Activated naive CD4-positive, alpha-beta T cell treated with anti-CD3 and anti-CD28 coated beads for 36 hours (primary cell): ENCODE data around the gene LRRIQ1. TPM values are rescaled to one million over a fixed set of nuclear protein-coding genes. Genes with fewer than 3 reads are reported as not detected.

ENCODE experiments used
- CTCF ChIA-PET: fragments of 350-600 bp; sonication (Branson Sonifier 250); formaldehyde crosslinking; loops from one replicate; lab custom pipeline; 2021; ENCODE audit warnings: antibody characterized with exemption; lab: Charles Lee
- DNase-seq: peaks from one replicate; pipeline ENCODE4 v3.0.0-alpha.2; 2020
- H3K27ac Mint-ChIP-seq: one replicate; pipeline ENCODE4 v1.8.0; 2021; ENCODE audit warnings: mild to moderate bottlenecking, mixed read lengths
- H3K27me3 Mint-ChIP-seq: one replicate; pipeline ENCODE4 v1.8.0; 2021; ENCODE audit warnings: low read depth, mixed read lengths
- H3K36me3 Mint-ChIP-seq: one replicate; pipeline ENCODE4 v1.8.0; 2021; ENCODE audit warnings: low read depth, mixed read lengths
- H3K4me1 Mint-ChIP-seq: one replicate; pipeline ENCODE4 v1.8.0; 2021; ENCODE audit warnings: low read depth, mixed read lengths
- H3K4me3 Mint-ChIP-seq: one replicate; pipeline ENCODE4 v1.8.0; 2021; ENCODE audit warnings: mild to moderate bottlenecking, moderate library complexity, mixed read lengths
- H3K9me3 Mint-ChIP-seq: one replicate; pipeline ENCODE4 v1.8.0; 2021; ENCODE audit warnings: mixed read lengths
- intact Hi-C: fragments of 100-400 bp; cut with micrococcal nuclease; formaldehyde crosslinking; loops from one replicate; pipeline ENCODE4 v1.15.1; 2023
- total RNA-seq, 2 experiments: library from RNA; stranded (reverse); gene quantifications; one replicate each; pipeline ENCODE4 v1.2.3, GENCODE V29; 2021

The LRRIQ1 gene
- total RNA-seq, 2 experiments from 2014 or later, result not detected

DNA sequence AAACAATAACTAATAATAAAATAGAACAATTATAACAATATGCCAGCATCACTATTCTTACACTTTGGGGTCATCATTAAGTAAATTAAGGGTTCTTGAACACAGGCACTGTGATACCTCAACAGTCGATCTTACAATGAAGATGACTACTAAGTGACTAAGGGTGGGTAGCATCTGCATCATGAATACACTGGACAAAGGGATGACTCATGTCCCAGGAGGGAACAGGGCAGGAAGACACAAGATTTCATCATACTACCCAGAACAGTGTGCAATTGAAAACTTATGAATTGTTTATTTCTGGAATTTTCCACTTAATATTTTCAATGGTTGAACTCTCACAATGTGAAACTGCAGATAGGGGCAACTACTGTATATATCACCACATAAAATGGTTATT lies 19.7 kb upstream of the LRRIQ1 start:
- no peak overlapping the region for H3K27ac Mint-ChIP-seq
- no peaks in the 10 kb centered on the region for H3K4me1 Mint-ChIP-seq
- intact Hi-C loops, result no loop called here
- no peak for DNase-seq
- CTCF ChIA-PET, result interaction anchor here (0.6 kb wide), 1 partner anchor 144 kb away, joined by 7 read pairs; no protein-coding TSS in a partner anchor
- H3K4me3 Mint-ChIP-seq, result no peak overlapping the region
- no peaks in the 10 kb centered on the region for H3K36me3 Mint-ChIP-seq
- H3K27me3 Mint-ChIP-seq, result peaks cover 2% of the 10 kb centered on the region
- no peaks in the 10 kb centered on the region for H3K9me3 Mint-ChIP-seq

GRCh38 chr12:85017133-85017532 lies 19.0 kb upstream of the LRRIQ1 start:
- Mint-ChIP-seq H3K27me3 (peaks cover 2% of the 10 kb centered on the region), H3K4me3 (no peak overlapping the region), H3K4me1 (no peaks in the 10 kb centered on the region), H3K9me3 (no peaks in the 10 kb centered on the region), H3K27ac (no peak overlapping the region), H3K36me3 (no peaks in the 10 kb centered on the region)
- CTCF ChIA-PET, result interaction anchor here (0.6 kb wide), 1 partner anchor 145 kb away, joined by 7 read pairs; no protein-coding TSS in a partner anchor
- no peak for DNase-seq
- intact Hi-C loops, result no loop called here

GRCh38 chr12:85017618-85018017 lies 18.5 kb upstream of the LRRIQ1 start:
- Mint-ChIP-seq H3K4me3 (no peak overlapping the region), H3K4me1 (no peaks in the 10 kb centered on the region), H3K27ac (no peak overlapping the region), H3K9me3 (no peaks in the 10 kb centered on the region), H3K36me3 (no peaks in the 10 kb centered on the region), H3K27me3 (peaks cover 2% of the 10 kb centered on the region)
- intact Hi-C loops, result no loop called here
- CTCF ChIA-PET, result no interaction called here
- DNase-seq, result no peak

GRCh38 chr12:85018098-85018497 lies 18.1 kb upstream of the LRRIQ1 start:
- Mint-ChIP-seq H3K9me3 (no peaks in the 10 kb centered on the region), H3K27ac (no peak overlapping the region), H3K4me1 (no peaks in the 10 kb centered on the region), H3K4me3 (no peak overlapping the region), H3K36me3 (no peaks in the 10 kb centered on the region), H3K27me3 (peaks cover 2% of the 10 kb centered on the region)
- DNase-seq, result no peak
- intact Hi-C loops, result no loop called here
- CTCF ChIA-PET, result no interaction called here

DNA sequence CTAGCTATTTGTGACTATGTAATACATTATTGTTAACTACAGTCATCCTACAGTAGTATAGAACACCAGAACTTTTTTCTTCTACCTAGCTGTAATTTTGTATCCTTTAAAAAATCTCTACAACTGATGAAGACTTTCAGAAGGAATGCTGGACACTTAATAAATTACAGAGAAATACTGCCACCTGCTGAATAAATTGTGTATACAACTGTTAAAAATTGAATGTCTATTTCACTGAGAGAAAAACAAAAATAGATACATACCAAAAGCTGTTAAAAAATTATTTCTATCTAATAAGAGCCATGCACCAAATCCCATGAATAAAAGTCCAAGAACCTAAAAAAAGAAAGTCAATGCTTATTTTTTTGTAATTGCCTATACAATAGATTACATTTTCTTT lies 6.7 kb upstream of the LRRIQ1 start:
- intact Hi-C loops, result loop anchor here (1.0 kb wide), 1 partner anchor 155 kb away; no protein-coding TSS in a partner anchor
- Mint-ChIP-seq H3K27me3 (peaks cover 3% of the 10 kb centered on the region), H3K9me3 (no peaks in the 10 kb centered on the region), H3K36me3 (no peaks in the 10 kb centered on the region), H3K27ac (no peak overlapping the region), H3K4me3 (no peak overlapping the region), H3K4me1 (no peaks in the 10 kb centered on the region)
- CTCF ChIA-PET, result interaction anchor here (0.8 to 2.8 kb wide), 8 partner anchors 9 to 219 kb away, joined by 3 to 39 read pairs (median 4); partner anchors contain the start of gene SLC6A15
- no peak for DNase-seq

DNA sequence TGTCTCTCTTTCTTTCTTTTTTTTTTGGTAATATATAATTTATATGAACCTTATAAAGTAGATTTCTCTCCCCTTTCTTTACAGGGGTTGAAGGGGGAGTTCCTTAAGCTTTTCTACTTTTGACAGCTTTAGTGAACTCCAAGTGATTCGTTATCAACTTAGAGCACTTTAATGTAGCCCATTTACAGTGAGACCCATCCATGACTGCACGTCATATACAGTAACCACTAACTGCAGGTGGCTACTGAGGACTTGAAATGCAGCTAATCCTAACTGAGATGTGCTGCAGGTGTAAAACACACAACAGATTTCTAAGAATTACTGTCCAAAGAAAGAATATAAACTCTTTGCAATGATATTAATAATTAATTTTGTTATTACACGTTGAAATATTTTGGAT lies 582 bp downstream of the LRRIQ1 start:
- intact Hi-C loops, result no loop called here
- H3K9me3 Mint-ChIP-seq, result no peaks in the 10 kb centered on the region
- DNase-seq, result no peak
- peak overlapping the region; percentile 72 for H3K4me3 Mint-ChIP-seq
- CTCF ChIA-PET, result interaction anchor here (1.3 kb wide), 1 partner anchor 164 kb away, joined by 3 read pairs; no protein-coding TSS in a partner anchor
- H3K36me3 Mint-ChIP-seq, result no peaks in the 10 kb centered on the region
- no peak overlapping the region for H3K27ac Mint-ChIP-seq
- no peaks in the 10 kb centered on the region for H3K4me1 Mint-ChIP-seq
- peaks cover 11% of the 10 kb centered on the region for H3K27me3 Mint-ChIP-seq

DNA sequence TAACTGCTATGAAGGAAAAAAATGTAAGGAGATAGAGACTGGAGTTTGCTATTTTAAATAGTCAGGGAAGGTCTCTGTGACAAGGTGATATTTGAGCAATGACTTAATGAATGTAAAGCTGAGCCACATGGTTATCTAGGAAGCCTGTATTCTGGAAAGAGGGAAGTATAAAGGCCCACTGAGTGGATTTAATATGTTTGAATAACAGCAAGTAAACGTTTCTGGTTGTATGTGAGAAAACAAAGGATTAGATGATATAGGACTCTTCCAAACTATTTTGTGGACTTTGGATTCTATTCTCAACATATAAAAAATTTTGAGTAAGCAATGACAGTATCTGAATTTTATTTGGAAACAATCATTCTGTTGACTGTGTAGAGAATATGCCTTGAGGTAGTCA lies 5.2 kb downstream of the LRRIQ1 start:
- Mint-ChIP-seq H3K4me1 (no peaks in the 10 kb centered on the region), H3K36me3 (no peaks in the 10 kb centered on the region), H3K27ac (no peak overlapping the region), H3K4me3 (no peak overlapping the region), H3K27me3 (peaks cover 3% of the 10 kb centered on the region), H3K9me3 (no peaks in the 10 kb centered on the region)
- CTCF ChIA-PET, result no interaction called here
- no peak for DNase-seq
- intact Hi-C loops, result no loop called here

DNA sequence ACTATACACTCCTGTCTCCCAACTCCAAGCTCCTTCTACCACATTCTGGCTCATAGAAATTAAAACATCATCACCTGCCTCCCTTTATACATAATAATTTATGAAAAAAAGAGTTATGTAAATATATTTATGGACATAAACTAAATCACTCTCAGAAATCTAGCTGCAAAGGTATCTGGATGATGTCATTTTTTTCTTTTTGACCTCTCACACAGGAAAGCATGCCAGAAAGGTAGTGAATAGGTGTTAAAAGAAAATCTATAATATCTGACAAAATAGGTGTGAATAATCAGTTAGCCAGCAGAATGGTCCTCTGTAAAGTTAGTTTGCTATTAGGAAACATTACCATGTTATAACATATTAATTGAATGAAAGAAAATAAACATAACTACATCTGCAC lies 7.7 kb downstream of the LRRIQ1 start:
- Mint-ChIP-seq H3K4me1 (no peaks in the 10 kb centered on the region), H3K9me3 (no peaks in the 10 kb centered on the region), H3K36me3 (no peaks in the 10 kb centered on the region), H3K4me3 (no peak overlapping the region), H3K27ac (no peak overlapping the region), H3K27me3 (peaks cover 2% of the 10 kb centered on the region)
- CTCF ChIA-PET, result no interaction called here
- no peak for DNase-seq
- intact Hi-C loops, result no loop called here

DNA sequence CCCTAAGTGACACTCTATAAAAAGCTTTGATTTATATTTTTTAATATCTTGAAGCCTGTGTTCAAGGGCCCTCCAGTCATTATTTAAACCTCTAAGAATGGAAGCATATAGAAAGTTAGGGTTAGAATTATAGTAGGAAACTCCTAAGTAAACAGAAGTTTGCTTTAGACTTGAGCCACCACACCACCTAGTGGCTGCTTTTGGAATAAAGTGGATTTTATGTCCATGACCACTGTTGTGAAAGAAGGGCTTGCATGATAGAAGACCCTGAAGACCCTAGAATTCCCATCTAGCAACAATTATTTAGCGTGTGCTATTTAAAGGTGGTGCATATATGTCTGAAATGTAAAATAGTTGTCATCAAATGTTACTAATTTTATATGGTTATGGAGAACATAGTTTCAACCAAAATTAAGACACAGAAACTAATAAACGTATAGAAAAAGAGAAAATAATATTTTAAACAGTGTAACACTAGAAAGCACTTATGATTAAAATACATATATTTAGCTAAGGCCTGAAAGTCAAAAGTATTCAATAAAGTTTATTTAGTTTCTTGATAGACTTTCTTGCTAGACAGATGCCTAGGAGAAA lies 21.3 kb downstream of the LRRIQ1 start:
- Mint-ChIP-seq H3K27me3 (no peaks in the 10 kb centered on the region), H3K4me1 (no peaks in the 10 kb centered on the region), H3K27ac (no peak overlapping the region), H3K4me3 (no peak overlapping the region), H3K36me3 (no peaks in the 10 kb centered on the region), H3K9me3 (no peaks in the 10 kb centered on the region)
- CTCF ChIA-PET, result interaction anchor here (0.9 to 3.8 kb wide), 4 partner anchors 14 to 825 kb away, joined by 3 to 35 read pairs (median 3); no protein-coding TSS in a partner anchor
- intact Hi-C loops, result loop anchor here (1.0 kb wide), 1 partner anchor 183 kb away; no protein-coding TSS in a partner anchor
- DNase-seq, result peak; percentile 39

DNA sequence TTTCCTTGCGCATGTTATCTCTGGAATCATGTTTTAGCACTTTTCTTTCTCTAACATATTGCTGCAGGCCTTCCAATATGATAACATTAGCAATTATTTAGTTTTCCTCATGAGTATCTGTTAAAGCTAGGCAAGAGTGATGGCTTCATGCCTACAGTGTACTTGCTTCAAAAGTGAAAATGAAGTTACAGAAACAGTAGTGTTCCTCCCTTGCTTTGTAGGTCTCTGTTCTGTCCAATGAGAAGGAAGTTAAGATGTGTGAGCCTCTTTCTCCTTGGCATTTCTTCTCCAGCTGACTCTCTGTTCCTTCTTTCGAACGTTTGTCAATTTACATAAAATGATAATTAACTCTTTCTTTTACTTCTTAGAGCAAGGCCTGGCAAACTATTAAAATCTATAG lies 22.2 kb downstream of the LRRIQ1 start:
- Mint-ChIP-seq H3K4me3 (no peak overlapping the region), H3K27me3 (no peaks in the 10 kb centered on the region), H3K4me1 (no peaks in the 10 kb centered on the region), H3K9me3 (no peaks in the 10 kb centered on the region), H3K36me3 (no peaks in the 10 kb centered on the region), H3K27ac (no peak overlapping the region)
- CTCF ChIA-PET, result interaction anchor here (0.9 to 3.8 kb wide), 3 partner anchors 185 to 824 kb away, joined by 3 to 35 read pairs (median 3); no protein-coding TSS in a partner anchor
- DNase-seq, result no peak
- intact Hi-C loops, result no loop called here

- Mint-ChIP-seq H3K36me3 (no peaks in the 10 kb centered on the region), H3K27me3 (no peaks in the 10 kb centered on the region), H3K9me3 (no peaks in the 10 kb centered on the region), H3K4me3 (no peak overlapping the region), H3K27ac (no peak overlapping the region), H3K4me1 (no peaks in the 10 kb centered on the region)
- CTCF ChIA-PET, result interaction anchor here (0.8 to 3.8 kb wide), 2 partner anchors 29 to 186 kb away, joined by 3 to 35 read pairs; no protein-coding TSS in a partner anchor
- DNase-seq, result no peak
- intact Hi-C loops, result no loop called here
Measured at GRCh38 chr12:85059594-85059993, 23.4 kb downstream of the LRRIQ1 start.

GRCh38 chr12:85060916-85061315 lies 24.8 kb downstream of the LRRIQ1 start:
- H3K27me3 Mint-ChIP-seq, result no peaks in the 10 kb centered on the region
- no peaks in the 10 kb centered on the region for H3K9me3 Mint-ChIP-seq
- DNase-seq, result no peak
- H3K36me3 Mint-ChIP-seq, result no peaks in the 10 kb centered on the region
- no peaks in the 10 kb centered on the region for H3K4me1 Mint-ChIP-seq
- CTCF ChIA-PET, result interaction anchor here (1.4 kb wide), 1 partner anchor 188 kb away, joined by 4 read pairs; no protein-coding TSS in a partner anchor
- intact Hi-C loops, result no loop called here
- no peak overlapping the region for H3K4me3 Mint-ChIP-seq
- H3K27ac Mint-ChIP-seq, result no peak overlapping the region
